ENCODE data around the gene ZNF791. TPM values are rescaled to one million over a fixed set of nuclear protein-coding genes. Genes with fewer than 3 reads are reported as not detected.
"Not testable (repeated sequence)": the region's sequence is repeated elsewhere in the genome, so short reads cannot be mapped to it uniquely, and the experiment has no call there.

ZNF791 gene
- total RNA-seq, 1 experiment from 2014 or later, result 11.5 TPM

DNA sequence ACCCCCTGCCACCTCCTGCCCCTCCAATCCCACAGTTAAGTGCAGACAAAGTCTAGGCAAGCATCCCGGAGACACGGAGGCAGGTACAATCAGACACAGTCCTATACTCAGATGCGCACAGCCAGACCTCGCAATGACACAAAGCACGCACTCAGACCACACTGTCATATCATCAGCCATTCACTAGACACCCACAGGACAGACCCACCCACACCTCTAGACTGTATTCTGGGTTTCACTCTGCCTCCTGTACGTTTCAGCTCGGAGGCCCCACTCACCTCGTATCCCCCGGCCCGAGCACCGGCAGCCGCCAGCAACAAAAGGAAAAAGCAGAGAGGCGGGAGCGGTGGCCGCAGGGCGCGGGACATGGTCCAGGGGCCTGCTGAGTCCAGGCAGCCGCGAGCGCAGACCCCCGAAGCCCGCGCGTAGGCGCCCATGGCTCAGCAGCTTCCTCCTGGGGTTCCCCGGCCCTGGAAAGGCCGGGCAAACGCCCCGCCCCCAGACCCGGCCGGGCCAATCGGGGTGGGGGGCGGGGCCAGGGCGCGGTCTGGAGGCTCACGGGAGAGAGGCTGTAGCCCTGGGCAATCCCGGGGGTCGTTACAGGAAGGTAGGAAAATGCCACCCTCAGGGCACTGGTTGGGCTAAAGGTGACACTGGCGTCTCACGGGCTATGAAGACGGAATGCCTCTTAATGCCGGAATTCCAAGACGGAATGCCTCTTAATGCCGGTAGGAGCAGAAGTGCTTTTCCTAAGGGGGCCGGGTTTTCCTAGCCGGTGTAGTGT, 55.7 kb downstream of the ZNF791 start, which contains the start of the genes MAN2B1 and WDR83:
MAN2B1 (minus strand) TSS at position 478 of the 784 bp plus-strand sequence; CDS start at position 437, 41 bp downstream.
WDR83 (plus strand) TSS at position 543 of the 784 bp plus-strand sequence. CDS start 2,984 bp downstream, outside the sequence.
- DNase-seq (ENCODE audit: low read depth), result peak; percentile 58

DNA sequence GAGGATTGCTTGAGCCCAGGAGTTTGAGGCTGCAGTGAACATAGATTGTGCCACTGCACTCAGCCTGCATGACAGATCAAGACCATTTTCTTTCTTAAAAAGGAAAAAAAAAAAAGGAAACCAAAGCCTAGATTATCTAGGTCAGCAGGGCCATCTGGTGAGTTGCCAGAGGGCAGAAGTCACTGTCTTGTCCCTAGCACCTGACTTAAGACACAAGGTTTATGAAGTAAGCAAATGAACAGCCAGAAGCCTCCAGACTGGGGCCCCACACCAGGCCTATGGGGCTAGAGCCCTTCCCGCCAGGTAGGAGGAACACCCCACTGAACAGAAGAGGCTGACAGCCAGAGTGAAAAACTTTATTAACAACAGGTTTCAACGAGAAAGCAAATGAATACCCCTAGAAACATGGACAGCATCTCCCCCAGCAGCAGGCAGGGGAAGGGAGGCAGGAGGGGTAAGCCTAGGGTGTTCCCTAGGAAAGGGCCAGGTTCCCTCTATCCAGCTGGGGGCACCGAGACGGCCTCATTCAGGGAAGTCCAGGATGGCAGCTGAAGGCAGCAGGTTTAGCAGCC, 57.1 kb downstream of the ZNF791 start:
- no peak for DNase-seq (ENCODE audit: low read depth)

DNA sequence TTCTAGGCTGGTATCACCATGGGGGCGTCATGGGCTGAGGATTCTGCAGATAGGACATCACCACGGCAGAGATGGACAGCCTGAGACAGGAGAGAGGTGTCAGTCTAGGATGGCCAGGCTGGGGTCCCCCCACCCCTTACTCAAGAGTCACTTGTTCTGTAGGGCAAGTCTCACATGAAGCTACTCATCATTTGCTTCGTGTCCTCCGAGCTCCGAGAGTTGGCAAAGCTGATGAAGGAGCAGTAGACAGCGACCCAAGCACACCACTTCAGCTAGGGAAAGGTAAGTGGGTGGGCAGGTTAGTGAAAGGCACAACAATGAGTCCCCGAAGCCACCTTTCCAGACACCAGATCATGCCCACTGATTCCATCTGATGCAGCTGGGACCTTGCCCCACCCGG, 57.6 kb downstream of the ZNF791 start:
- DNase-seq (ENCODE audit: low read depth), result no peak

DNA sequence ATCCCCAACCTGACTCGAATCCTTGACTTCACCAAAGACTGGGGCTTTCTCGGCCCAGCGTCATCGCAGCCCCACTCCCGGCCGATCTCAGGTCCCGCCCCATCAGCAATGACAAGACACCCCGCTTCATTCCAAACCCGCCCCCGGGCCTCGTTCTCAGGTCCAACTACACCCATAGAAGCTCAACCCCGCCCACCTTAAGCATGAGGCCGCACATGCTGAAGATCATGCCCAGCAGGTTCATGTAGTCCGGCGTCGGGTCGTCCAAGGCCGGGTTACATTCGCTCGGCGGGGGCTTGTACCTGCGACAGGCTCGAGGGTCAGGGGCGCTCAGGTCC, 58.2 kb downstream of the ZNF791 start:
- peak; percentile 51 for DNase-seq (ENCODE audit: low read depth)

DNA sequence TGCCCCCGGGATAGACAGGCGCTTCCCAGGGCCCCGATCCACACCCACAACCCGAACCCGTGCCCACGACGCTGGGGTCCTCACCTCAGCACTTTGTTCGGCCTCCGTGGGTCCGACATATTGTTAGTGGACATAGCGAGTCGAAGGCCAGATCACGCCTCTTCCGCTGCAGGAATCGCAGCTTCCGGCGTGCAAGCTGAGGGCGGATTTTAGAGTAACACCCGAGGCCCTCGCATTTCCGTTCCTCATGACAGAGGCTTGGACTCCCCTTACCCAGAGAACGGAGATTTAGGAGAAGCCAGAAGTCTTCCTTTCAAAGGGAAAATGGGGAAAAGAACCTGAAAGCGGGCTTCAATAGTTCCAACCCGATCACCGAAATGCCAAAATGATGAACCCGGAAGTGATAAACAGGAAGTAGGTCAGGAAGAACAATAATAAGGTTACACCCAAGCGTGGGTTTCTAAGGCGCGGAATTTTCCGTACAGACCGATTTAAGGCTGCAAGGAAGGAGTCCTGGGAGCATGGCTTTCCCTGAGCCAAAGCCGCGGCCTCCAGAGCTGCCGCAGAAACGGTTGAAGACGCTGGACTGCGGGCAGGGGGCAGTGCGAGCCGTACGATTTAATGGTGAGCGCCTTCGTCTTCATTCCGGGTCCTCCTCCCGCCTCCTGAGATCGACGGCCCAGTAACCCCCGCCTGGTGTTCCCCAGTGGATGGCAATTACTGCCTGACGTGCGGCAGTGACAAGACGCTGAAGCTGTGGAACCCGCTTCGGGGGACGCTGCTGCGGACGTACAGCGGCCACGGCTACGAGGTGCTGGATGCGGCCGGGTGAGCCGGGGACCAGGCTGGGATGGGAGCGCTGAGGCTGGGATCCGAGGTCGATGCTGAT, 58.8 kb downstream of the ZNF791 start:
- peak; percentile 79 for DNase-seq (ENCODE audit: low read depth)

DNA sequence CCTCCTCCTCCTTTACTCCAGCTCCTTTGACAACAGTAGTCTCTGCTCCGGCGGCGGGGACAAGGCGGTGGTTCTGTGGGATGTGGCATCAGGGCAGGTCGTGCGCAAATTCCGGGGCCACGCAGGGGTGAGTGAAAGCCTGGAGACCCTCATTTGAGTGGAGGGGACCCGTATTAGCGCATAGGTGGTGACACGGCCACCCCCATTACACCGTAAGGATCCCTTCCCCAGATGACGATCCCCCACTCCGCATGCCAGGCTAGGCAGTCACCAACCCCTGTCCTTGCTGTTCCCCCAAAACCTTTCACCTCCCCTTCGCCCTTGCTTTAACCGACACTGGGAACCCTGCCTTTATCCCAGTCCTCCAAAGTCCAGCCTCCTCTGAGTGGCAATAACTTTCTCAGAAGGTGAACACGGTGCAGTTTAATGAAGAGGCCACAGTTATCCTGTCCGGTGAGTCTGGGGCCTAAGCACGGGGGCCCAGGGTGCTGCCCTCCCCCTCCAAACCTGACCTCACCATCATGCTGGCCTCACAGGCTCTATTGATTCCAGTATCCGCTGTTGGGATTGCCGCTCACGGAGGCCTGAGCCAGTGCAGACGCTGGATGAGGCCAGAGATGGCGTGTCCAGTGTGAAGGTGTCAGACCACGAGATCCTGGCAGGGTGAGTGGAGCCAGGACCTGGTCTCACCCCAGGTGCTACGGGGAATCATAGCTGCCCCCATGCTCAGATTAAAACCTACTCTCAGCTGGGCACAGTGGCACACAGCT, 59.6 kb downstream of the ZNF791 start:
- no peak for DNase-seq (ENCODE audit: low read depth)

DNA sequence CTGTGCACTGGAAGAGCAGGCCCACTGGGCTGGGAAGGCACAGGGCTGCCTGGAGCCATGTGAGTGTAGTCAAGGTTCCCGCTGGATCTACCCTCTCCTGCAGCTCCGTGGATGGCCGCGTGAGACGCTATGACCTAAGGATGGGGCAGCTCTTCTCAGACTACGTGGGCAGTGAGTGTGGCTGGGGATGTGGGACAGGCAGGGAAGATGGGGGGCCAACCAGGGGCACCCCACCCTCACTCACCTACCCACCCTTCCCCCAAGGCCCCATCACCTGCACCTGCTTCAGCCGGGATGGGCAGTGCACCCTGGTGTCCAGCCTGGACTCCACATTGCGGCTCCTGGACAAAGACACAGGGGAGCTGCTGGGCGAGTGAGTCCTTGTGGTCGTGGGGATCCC, 62.0 kb downstream of the ZNF791 start:
- DNase-seq (ENCODE audit: low read depth), result no peak

DNA sequence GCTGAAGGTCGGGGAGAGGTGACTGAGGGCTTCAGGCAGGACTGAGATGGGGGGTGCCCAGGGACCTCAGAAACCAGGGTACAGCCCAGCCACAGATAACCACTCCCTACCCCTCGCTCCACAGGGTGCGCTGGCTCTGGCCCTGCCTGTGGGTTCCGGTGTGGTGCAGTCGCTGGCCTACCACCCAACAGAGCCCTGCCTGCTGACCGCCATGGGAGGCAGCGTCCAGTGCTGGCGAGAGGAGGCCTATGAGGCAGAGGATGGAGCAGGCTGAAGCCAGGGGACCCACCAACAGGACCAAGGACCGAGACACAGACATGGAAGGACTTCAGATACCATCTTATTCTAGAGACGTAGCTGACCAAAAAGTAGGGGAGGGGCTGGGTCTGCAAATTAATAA, 64.7 kb downstream of the ZNF791 start:
- no peak for DNase-seq (ENCODE audit: low read depth)

DNA sequence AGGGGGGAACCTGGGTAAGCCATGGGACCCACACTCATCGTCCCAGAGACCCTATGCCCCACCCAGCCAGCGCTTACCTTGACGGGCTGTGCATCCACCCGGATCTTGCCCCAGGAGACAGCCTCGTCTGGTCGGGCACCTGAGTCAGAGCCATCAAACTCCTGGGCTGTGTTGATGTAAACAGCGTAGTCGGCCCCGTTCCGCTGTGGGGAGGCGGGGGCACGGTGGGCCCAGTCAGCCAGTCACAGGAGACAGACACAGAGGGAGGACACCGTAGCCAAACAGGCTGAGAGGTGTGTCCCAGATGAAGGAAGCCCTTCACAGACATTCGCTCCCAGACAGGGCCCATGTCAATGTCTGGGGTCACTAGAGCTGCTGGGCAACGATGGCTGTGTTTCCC, 65.2 kb downstream of the ZNF791 start:
- no peak for DNase-seq (ENCODE audit: low read depth)

DNA sequence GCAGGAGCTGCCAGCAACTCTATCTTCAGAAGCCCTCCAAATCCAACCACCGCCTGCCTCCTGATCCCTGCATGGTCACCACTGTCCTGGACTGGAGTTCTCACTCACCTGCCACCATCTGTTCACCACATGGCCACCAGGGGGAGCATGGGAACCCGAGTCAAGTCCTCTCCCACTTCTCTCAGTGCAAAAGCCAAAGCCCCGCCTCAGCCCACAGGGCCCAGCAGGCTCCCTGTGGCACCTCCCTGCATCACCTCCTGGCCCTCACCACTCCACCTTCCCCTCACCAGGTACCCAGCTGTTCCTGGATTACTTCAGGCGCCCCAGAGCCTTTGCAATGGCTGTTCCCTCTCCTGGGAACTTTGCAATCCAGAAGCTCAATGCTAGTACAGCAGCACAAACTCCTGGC, 65.7 kb downstream of the ZNF791 start:
- peak; percentile 64 for DNase-seq (ENCODE audit: low read depth)

DNA sequence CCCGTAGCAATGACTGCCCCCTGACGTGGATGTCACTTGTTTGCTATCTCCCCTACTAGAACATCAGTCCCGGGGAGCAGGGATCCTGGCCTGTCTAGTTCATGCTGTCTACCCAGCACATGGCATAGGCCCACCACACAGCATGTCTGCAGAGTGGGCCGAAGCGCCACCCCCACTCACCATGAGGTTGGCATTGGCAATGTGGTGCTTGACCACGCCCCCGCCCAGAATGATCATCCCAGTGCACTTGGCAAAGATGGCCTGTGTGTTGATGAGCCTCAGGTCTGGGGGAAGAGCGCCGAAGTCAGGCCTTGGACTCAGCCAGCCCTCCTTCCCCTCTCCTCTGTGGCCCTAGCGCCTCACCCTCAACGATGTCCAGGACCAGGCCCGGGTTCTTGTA, 66.2 kb downstream of the ZNF791 start:
- DNase-seq (ENCODE audit: low read depth), result no peak

DNA sequence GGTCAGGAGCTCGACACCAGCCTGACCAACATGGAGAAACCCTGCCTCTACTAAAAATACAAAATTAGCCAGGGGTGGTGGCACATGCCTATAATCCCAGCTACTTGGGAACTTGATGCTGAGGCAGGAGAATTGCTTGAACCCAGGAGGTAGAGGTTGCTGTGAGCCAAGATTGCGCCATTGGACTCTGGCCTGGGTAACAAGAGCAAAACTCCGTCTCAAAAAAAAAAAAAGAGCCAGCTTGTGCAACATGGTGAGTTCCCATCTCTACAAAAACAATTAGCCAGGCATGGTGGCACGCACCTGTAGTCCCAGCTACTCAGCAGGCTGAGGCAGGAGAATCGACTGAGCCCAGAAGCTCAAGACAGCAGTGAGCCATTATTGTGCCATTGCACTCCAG, 67.3 kb downstream of the ZNF791 start:
- not testable (repeated sequence) for DNase-seq (ENCODE audit: low read depth)

DNA sequence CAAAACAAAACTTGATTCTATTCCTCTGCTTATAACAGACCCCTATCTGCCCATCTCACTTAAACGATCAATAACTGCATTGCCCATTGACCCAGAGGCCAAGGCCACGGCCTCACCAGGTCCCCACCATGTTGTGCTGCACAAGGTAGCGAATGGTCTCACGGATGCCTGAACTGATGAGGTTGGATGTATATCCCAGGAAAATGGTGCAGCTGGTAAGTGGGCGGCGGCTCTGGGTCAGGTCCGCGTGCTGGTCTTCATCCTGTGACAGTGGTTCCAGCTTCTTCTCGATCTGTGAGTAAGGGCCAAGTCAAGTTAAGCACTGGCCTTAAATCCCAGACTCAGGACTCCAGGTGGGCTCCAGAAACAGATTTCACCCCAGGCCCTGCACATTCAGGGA, 69.3 kb downstream of the ZNF791 start:
- DNase-seq (ENCODE audit: low read depth), result no peak

DNA sequence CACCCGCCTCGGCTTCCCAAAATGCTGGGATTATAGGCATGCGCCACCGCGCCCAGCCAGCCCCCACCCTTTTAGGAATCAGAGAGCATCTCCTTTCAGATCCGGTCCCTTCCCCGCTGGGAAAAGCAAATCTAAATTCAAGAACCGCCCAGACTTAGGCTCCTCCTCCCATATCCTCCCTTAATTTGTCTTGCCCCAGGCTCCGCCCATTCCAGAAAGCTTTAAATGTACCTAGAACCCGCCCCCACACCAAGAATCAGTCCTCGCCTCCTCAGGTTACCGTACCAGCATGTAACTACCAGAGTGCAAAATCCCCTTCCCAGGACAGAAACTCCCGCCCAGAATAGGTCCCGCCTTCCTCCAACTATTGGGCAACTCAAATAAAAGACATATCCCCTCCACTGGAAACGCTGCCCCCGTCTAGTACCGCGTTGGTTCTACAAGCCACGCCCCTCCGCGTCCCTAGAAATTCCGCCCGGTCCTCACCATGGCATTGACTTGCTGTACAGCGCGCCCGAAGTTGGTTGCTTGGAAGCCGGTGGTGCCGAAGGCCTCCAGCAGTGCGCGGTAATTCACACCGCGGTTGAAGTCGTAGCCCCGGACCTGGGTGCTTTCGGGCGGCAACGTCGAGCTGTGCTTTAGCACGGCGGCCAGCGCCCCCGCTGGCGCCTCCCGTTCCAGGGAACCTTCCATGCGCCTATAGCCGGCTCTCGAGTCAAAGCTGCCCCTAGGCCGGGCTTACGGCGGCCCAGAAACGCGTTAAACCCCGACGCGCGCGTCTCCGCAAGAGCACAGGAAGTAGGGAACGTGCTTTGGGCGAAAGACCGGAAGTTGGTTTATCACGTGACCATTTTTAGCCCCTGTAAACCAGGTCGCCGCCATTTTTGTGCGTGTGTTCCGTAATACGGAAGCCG, 70.6 kb downstream of the ZNF791 start, which contains the start of gene DHPS:
DHPS (minus strand) TSS at position 807 of the 914 bp plus-strand sequence; CDS start at position 693, 114 bp downstream.
- peak; percentile 97 for DNase-seq (ENCODE audit: low read depth)

Other genes with a start within 250 kb of the ZNF791 start
- gene ZNF442, start 245.2 kb upstream of the ZNF791 start, total RNA-seq (2014; rRNA removed), result 3.0 and 4.2 TPM in 2 replicates
- gene ZNF799, start 209.6 kb upstream of the ZNF791 start, total RNA-seq (2014; rRNA removed), result 4.3 and 4.9 TPM in 2 replicates
- 3.5 and 4.5 TPM in 2 replicates for gene ZNF443, start 169.9 kb upstream of the ZNF791 start, total RNA-seq (2014; rRNA removed)
- gene ZNF709, start 126.1 kb upstream of the ZNF791 start, total RNA-seq (2014; rRNA removed), result 2.2 and 3.2 TPM in 2 replicates
- gene ZNF564, start 59.4 kb upstream of the ZNF791 start, total RNA-seq (2014; rRNA removed), result 5.5 and 6.0 TPM in 2 replicates
- gene ZNF490, start 107 bp upstream of the ZNF791 start, total RNA-seq (2014; rRNA removed), result 6.4 and 10.3 TPM in 2 replicates
- 48.1 and 73.8 TPM in 2 replicates for gene MAN2B1, start 55.8 kb downstream of the ZNF791 start, total RNA-seq (2014; rRNA removed)
- gene WDR83, start 55.9 kb downstream of the ZNF791 start, total RNA-seq (2014; rRNA removed), result 9.1 and 10.0 TPM in 2 replicates
- 106 and 109 TPM in 2 replicates for gene DHPS, start 71.0 kb downstream of the ZNF791 start, total RNA-seq (2014; rRNA removed)
- gene GNG14, start 77.1 kb downstream of the ZNF791 start, total RNA-seq (2014; rRNA removed), result not detected in 2 replicates
- gene FBXW9, start 85.7 kb downstream of the ZNF791 start, total RNA-seq (2014; rRNA removed), result 8.1 and 8.7 TPM in 2 replicates
- 41.0 and 56.0 TPM in 2 replicates for gene TNPO2, start 113.0 kb downstream of the ZNF791 start, total RNA-seq (2014; rRNA removed)
- 372 and 446 TPM in 2 replicates for gene TRIR, start 123.8 kb downstream of the ZNF791 start, total RNA-seq (2014; rRNA removed)
- gene GET3, start 126.6 kb downstream of the ZNF791 start, total RNA-seq (2014; rRNA removed), result 136 and 155 TPM in 2 replicates
- 0.45 and 0.98 TPM in 2 replicates for gene BEST2, start 140.9 kb downstream of the ZNF791 start, total RNA-seq (2014; rRNA removed)
- 15.2 and 20.3 TPM in 2 replicates for gene HOOK2, start 164.6 kb downstream of the ZNF791 start, total RNA-seq (2014; rRNA removed)
- gene JUNB, start 180.6 kb downstream of the ZNF791 start, total RNA-seq (2014; rRNA removed), result 76.8 and 91.4 TPM in 2 replicates
- gene PRDX2, start 190.9 kb downstream of the ZNF791 start, total RNA-seq (2014; rRNA removed), result 101 and 124 TPM in 2 replicates
- gene THSD8, start 191.1 kb downstream of the ZNF791 start, total RNA-seq (2014; rRNA removed), result not detected in 2 replicates
- 56.2 and 59.5 TPM in 2 replicates for gene RNASEH2A, start 195.7 kb downstream of the ZNF791 start, total RNA-seq (2014; rRNA removed)
- gene RTBDN, start 223.7 kb downstream of the ZNF791 start, total RNA-seq (2014; rRNA removed), result not detected in 2 replicates
- 0.13 TPM in 1 of 2 replicates, not detected in the other for gene MAST1, start 227.6 kb downstream of the ZNF791 start, total RNA-seq (2014; rRNA removed)